Adrenal gland (tissue), 5 donors: ENCODE data around the gene DNM1.

Experiments used
- POLR2A ChIP-seq, 2 donors: fragments of 450-650 bp; IDR thresholded peaks; one replicate each; pipeline ENCODE4 v1.6.1; 2017; ENCODE audit warnings: antibody characterized with exemption in 2 of 2, mild to moderate bottlenecking in 2 of 2, moderate library complexity in 1 of 2
- TF ChIP-seq, protein P1 (sequence below), 6 experiments: fragments of 450-650 bp in 4 of 6; fragments of 200-600 bp in 2 of 6; sonication (generic) in 1 of 6; IDR thresholded peaks; 1 replicate in 5 of 6; 2 replicates in 1 of 6; pipeline versions ENCODE4 v1.5.1 to v1.8.0; 2016 to 2021; ENCODE audit warnings: antibody characterized with exemption in 6 of 6, mild to moderate bottlenecking in 2 of 6, moderate library complexity in 1 of 6
- donor health status: DM: no; HTN: no; CAD: no.

- TF ChIP-seq, protein P1, sequence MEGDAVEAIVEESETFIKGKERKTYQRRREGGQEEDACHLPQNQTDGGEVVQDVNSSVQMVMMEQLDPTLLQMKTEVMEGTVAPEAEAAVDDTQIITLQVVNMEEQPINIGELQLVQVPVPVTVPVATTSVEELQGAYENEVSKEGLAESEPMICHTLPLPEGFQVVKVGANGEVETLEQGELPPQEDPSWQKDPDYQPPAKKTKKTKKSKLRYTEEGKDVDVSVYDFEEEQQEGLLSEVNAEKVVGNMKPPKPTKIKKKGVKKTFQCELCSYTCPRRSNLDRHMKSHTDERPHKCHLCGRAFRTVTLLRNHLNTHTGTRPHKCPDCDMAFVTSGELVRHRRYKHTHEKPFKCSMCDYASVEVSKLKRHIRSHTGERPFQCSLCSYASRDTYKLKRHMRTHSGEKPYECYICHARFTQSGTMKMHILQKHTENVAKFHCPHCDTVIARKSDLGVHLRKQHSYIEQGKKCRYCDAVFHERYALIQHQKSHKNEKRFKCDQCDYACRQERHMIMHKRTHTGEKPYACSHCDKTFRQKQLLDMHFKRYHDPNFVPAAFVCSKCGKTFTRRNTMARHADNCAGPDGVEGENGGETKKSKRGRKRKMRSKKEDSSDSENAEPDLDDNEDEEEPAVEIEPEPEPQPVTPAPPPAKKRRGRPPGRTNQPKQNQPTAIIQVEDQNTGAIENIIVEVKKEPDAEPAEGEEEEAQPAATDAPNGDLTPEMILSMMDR (IDR thresholded peaks at IDR 0.05): no peak
- no peak for TF ChIP-seq POLR2A (IDR thresholded peaks at IDR 0.05)
Measured at GRCh38 chr9:128231638-128232527, 28.7 kb downstream of the DNM1 start.
